Cardiac septum (tissue), 1 donor: ENCODE data around the gene MAL. TPM values are rescaled to one million over a fixed set of nuclear protein-coding genes. Genes with fewer than 3 reads are reported as not detected.

Experiments used
- DNase-seq: peaks from one replicate; pipeline ENCODE4 v3.0.0-alpha.2; 2020; ENCODE audit warnings: low spot score
- intact Hi-C: fragments of 100-400 bp; cut with DNase I; formaldehyde crosslinking; loops from one replicate; pipeline ENCODE4 v1.14.0; 2022
- total RNA-seq: library from RNA; stranded (reverse); fragmentation: NEBNext Ultra II Directional; extraction: Animal tissue kit (Norgen Biotek cat#: 25700); gene quantifications from one replicate; pipeline ENCODE4 v1.2.1, GENCODE V29; 2021
- donor health status: DM: no; HTN: no; CAD: no.

Gene MAL
- total RNA-seq, 1 donor from 2014 or later, result 8.3 TPM

DNA sequence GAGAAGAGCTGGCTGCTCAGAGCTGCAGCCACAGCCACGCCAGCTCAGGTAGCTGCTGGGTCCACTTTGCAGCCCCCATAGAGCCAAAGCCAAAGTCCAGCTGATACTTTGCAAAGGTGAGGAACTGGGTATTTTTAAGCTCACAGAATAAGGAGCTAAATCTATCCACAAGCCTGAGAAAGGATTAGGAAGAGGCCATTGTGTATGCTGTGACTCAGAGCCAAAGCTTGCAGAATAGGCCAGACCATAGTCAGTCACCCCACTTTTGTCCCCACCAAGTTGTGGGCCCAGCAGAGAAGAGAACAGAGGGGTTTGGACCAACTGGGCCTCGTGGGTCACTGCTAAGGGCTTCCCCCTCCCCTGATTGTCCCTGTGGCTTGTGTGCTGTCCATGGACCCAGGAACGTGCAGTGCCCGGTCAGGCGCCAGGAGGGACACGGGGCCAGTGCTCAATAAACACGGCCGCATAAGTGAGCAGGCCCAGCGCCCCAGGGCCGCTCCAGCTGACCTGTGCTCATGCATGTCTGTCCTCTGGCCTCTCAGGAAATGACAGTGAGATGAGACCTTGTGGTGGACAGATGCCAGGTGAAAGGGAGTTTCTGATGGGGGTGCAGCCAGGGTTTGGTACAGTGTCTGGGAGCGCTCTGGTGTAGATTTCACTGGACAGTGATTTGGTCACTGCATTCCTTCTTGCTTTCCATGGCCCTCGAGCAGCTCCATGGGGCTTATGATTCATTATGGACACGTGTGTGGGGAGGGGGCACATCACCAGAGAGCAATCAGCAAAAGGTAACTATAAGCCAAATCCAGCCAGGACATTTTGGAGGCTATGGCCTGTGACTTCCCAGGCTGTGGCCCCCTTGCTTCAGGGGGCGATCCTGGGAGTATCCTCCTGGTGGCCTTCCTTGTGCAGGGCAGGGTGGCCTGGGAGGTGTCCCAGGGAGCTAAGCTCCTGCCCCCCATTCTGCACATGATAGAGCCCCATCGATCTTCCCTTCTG, 31.3 kb downstream of the MAL start:
- intact Hi-C loops, result no loop called here
- DNase-seq, result peak; percentile 70

DNA sequence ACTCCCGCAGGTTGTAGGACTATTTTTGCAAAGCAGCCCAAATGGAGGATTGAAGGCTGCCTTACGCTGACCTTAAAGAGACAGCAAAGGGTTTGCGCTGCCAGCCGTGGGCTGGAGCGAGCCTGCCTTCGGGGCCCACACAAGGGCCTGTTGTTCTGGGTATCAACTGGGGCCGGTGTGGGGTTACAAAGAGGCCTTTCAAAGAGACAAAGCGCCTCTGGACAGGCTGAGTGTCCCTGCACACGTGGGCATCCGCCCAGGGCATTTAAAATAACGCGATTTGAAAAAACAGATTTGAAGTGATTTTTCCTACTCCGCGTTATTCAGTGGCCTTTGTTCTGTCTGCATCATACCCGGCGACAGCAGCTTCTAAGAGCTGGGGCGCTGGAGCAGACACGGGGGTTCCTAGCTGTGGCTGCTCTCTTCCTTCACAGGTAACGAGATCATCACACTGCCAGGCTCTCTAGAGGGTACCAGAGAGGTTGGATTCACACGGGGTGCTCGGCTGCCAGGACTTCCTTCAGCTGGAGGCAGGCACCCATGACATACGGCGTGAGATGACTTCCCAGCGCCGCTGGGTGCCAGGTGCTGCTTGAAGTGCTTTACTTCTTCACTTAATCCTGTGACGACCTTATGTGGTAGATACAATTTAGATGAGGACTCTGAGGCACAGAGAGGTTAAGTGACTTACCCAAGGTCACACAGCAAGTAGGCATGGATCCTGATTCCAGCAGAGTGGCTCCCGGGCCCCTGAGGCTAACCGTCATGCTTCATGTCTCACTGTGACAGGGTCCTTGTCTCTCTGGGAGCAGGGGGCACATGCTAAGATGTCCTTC, 32.2 kb downstream of the MAL start:
- DNase-seq, result peak; percentile 55
- intact Hi-C loops, result no loop called here

DNA sequence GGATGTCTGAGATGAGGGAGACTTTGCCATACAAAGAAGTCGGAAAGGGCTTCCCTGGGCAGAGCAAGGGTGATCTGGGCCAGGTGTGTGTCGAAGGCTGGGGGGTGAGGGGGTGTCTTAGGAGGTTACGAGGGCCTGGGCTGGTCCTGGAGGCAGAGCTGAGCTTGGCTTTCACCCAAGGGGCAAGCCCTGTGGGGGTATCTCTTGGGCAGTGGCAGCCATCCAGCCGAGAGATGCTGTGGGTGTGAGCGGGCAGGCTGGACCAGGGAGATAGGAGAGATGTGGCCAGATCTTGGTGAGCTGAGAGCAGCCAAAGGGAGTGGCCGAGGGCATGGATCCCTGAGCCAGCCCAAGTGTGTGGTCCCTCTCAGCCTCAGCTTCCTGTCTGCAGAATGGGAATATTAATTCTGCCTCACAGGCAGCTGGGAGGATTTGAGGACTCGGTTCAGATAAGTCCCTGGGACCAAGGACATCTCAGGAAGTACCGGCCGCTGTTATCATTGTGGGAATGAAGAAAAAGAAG, 33.0 kb downstream of the MAL start:
- intact Hi-C loops, result no loop called here
- peak; percentile 69 for DNase-seq

DNA sequence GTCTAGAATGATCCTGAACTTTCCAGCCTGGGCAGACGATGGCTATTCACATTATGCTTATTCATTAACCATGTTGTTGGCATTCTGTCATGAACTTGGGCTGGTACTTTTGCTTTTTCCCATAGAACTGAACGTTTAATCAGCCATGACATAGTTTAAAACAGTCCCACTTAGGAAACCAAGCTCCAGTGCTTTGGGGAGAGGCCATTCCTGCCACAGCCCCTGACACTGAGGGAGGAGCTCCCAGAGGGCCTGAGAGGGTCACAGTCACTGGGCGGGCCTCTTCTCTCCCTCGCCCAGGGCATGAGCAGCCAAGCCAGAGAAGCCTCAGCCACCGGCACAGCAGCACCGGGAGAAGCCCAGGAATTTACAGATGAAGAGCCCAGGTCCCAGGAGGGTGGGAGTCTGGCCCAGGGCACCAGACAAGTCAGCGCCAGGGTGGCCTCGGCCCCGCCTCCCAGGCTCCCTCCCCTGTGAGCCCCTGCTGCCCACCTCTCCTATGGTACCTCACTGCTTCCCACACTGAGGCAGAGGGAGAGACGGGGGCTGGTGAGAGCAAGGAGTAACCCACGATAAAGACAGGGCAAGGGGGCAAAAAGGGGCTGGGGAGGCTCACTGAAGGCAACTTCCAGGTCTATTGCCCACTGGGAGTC, 33.6 kb downstream of the MAL start:
- DNase-seq, result peak; percentile 66
- intact Hi-C loops, result no loop called here

DNA sequence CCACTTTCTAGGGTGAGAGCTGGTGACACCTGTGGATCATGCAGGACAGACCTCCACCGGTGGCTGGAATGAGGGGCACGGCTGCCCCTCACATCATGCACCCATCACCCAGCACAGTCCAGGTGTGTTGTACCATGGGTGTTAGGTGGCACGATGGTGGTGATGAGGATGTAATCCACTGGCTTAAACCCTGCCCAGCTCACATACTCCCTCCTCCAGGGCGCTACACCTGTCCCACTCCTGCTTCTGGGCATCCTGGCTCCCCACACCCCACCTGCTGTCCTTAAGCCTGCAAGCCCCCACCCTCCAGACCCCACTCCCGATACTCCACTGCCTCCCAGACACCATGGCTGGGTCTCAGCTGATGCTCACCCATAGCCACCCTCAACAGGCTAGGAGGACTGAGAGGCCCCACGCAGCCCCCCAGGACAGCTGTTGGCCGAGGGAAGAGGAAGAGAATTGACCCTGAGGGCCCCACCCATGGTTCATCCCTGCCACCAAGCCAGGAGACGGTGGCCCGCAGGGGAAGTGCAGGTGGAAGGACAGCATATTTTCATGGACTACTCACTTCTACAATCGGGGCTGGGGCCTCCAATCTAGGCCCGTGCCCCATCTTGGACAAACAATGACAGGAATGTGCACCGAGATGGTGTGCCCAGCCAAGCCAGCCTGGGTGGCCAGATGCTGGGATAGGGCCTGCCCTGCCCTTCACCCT, 34.3 kb downstream of the MAL start:
- intact Hi-C loops, result no loop called here
- DNase-seq, result peak; percentile 50

DNA sequence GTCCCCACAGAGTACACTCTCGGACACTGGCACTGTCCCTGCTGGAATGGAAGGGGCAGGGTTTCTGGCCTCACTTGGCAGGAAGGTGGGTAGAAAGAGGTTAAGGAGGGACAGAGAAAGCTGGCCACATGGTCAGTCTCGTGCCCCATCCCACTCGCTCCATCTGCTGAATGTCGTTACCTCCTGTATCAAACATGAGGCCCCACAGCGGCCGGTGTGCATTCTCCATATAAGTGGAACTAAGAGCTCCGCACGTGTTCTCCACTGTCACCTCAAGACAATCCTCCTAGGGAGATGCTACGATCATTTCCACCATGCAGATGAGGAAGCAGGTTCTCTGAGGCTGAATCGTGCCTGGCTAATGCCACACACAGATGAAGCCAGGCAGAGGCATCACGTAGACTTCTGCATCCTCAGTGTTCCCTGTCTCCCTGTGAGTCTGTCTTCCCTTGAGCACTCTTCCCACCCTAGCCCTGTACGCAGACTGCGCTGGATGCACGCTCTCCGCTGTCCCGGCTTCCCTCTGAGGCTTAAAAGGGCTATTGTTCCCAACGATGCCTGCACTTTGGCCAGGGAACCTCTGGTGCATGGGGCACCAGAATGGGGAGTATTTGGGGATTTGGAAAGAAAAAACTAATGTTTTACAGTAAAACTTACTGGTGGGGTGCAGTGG, 35.1 kb downstream of the MAL start:
- DNase-seq, result peak; percentile 39
- intact Hi-C loops, result no loop called here

DNA sequence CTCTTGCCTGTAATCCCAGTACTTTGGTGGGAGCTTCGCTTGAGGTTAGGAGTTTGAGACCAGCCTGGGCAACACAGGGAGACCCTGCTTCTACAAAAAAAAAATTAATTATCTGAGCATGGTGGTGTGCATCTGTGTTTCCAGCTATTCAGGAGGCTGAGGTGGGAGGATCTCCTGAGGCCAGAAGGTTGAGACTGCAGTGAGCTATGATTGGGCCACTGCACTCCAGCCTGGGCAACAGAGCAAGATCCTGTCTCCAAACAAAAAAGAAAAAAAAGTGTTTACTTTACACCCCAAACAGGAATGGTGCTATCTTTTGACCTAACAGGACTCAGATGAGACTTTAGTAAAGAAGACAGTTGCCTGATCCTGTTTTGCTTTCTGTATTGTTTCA, 35.6 kb downstream of the MAL start:
- DNase-seq, result no peak
- intact Hi-C loops, result no loop called here

DNA sequence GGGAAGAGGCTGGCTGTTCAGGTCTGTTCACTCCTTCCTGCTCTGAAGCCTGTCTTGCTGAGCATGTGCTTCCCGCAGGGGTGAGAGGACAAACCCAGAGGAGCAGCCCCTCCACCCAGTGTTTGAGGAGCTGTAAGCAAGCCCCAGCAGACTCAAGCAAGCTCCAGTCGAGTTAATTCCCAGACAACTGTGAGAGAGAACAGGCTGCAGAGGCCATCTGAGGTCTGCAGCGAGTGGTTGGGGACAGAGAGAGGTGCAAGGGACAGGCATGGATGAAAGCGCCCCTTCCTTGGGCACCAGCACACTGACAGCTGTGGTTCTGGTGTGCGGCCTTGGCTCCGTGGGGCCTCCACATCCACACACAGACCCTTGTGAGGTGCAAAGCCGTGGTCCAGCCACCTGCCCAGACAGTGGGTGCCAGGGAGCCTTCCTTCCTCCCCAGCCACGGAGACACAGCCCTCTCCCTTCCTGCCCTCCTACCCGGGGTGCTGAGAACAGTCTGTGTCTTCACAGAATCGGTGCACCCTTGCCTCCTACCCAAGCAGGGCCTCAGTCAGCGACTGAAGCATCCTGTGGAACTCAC, 36.2 kb downstream of the MAL start:
- intact Hi-C loops, result no loop called here
- DNase-seq, result peak; percentile 68

DNA sequence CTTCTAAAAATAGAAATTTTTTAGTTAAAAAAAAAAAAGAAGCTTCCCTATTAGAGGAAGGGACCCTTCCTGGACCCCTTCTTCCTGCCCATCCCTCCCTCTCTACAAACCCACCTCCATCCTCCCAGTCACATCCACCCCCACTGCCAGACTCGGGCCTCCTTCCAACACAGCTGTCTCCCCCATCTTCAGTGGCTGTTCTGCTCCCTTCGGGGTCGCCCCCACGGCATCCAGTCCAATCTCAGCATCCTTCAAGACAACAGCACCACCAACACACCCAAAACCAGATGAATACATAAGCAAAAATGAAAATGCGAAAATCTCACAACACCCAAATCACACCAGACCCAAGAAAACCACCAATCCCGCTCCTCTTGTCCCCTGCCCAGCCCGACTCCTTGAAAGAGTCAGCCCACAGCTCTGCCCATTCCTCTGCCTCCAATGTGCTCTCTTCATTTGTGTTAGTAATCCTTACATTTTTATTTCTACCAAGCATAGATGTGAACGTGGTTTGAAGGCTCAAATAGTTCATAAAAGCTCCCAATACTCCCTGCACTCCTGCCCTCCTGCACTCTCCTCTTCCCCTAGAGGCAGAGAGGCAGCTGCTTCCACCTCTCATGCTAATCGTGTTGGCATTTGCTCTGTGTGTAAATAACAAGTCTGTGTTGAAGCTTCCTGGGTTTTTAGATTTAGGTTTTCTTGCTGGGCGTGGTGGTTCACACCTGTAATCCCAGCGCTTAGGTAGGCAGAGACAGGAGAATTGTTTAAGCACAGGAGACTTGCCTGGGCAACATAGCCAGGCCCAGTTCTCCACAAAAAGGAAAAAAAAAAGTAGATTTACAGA, 37.0 kb downstream of the MAL start:
- intact Hi-C loops, result no loop called here
- peak; percentile 51 for DNase-seq

DNA sequence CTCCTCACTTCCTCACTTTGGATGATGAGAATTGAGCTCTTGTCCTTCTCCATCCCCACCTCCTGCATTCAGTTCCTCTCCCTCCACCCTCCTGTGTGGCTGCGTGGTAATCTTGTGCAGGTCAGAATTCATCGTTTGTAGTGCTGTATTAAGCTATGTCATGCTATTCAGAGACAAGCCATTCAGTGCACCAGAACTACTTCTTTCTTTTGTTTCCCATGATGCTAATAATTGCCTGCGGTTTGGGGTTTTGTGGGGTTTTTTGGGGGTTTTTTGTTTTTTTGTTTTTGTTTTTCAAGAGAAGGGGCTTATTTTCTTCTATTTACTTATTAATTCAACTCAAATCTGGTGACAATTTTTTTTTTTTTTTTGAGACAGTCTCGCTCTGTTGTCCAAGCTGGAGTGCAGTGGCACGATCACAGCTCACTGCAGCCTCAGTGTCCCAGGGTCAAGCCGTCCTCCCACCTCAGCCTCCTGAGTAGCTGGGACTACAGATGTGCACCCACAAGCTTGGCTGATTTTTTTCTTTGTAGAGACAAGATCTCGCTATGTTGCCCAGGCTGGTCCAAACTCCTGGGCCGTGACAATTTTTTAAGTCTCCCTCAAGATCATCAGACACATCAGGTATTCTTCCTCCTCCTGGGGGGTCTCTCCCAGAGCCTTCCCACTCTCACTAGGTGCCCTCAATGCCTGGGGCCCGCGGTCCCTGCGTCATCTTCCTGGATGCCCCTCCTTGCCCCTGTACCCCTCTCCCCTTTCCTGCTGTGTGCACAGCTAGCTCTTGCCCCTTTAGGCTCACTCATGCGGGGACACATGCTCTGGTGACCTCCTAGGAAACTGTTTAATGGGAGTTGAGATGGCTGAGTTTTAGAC, 37.8 kb downstream of the MAL start:
- intact Hi-C loops, result no loop called here
- DNase-seq, result no peak

DNA sequence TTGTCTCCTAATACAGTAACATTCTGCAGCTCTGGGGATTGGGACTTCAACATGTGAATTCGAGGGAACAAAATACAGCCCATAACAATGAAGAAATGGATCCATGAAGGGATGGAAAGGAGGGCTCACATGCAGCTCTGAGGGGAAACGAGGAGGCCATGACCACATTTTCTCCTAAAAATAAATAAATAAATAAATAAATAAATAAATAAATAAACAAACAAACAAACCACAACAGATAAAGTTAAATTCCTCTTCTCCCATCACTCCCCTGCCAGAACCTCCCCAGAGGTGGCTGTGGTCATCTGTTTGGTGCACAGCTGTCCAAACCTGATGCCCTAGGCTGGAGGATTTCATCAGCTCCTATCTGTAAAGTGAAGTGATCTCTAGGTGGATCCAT, 42.7 kb downstream of the MAL start:
- intact Hi-C loops, result no loop called here
- no peak for DNase-seq

DNA sequence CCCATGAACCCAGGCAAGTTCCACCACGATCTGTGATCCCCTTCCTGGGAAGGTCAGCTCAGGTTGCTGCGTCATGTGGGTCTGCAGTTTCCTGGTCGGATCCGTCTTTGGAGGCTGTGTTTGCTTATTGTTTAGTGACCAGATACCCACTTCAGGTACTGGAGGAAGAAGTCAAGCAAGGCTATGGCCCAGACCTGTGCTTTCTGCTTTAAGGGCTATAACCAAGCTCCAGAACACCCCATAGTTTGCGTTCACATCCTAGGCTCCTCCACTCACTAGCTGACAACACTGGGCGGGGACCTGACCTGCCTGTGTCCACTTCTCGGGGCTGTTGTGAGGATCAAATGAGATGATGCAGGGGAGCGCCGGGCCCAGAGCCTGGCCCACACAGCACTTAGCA, 44.0 kb downstream of the MAL start:
- intact Hi-C loops, result no loop called here
- DNase-seq, result peak; percentile 63

DNA sequence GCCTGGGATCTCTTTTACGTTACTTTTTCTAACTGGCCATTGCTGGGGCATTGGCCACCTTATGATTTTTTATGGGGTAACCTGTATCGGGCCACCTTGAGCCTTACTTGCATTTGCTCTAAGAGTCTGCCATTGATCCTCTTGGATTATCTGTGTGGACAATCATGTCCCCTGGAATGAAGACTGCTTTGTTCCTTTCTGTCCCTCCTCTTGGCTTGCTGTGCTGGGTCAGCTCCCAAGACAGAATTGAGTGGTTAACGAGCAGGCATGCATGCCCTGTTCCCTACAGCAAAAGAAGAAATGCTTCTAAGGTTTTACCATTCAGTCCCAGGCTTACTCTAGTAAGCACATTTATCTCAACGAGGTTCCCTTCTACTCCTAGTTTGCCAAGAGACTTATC, 46.3 kb downstream of the MAL start:
- DNase-seq, result no peak
- intact Hi-C loops, result no loop called here

DNA sequence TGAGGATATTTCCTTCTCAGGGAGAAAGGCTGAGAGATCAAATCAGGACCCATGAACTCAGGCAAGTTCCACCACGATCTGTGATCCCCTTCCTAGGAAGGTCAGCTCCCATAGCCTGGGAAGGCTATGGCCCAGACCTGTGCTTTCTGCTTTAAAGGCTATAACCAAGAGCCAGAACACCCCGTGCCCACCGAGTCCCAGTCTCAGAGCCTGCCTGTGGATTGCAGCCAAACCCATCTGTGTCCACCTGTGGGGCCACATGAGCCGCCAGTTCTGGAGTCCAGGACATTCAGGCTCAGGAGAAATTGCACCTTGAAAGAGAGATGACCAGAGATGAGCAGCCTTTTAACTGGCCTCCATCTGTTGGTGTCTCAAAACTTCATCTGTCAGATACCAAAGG, 46.9 kb downstream of the MAL start:
- intact Hi-C loops, result no loop called here
- no peak for DNase-seq

DNA sequence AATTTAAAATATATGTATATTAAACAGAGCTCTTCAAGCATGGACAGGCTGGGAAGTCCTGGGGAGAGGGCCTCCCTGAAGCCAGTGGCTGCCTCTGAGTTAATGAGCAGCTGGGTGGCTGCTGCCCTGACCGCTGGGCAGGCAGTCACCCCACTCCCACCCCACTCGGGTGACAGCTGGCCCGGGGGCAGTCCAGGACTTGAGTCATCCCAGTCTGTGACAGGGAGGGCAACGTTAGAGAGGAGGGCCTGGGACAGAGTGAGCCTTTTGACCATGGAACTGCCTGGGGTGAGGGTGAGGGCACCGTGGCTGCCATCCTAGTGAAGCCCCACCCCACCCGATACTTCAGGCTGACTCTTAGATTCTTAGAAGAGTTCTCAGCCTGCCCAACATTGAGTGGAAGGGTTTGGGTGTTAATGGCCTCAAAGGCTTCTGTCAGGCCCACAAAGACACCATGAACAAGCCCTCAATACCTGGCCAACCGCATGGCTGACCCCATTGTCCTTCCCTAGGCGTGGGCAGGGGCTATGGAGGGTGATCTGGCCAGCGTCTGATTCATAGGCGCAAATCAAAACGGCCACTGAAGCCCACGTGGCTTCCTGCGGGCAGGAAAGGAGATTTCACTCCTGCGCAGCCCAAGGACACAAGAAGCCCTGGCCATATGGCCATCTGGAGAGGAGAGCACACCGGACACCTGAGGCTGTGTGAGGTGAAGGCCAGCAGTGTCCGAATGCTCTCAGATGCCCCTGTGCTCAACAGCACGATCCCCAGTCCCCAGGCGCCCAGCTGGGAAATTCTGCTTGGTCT, 48.6 kb downstream of the MAL start:
- intact Hi-C loops, result no loop called here
- DNase-seq, result peak; percentile 54
